Gastrocnemius medialis (tissue), 4 donors: ENCODE measurements around the gene CBARP. TPM values are rescaled to one million over a fixed set of nuclear protein-coding genes. Genes with fewer than 3 reads are reported as not detected.

Experiments used
- ATAC-seq, 2 donors: fragments of 150-250 bp; one replicate each; pipeline ENCODE4 v1.9.1; 2016
- DNase-seq, 2 donors: peaks; one replicate each; pipeline ENCODE4 v3.0.0-alpha.2; 2019
- H3K27ac ChIP-seq, 4 donors: fragments of 200-600 bp; sonication (generic); 1 replicate in 1 of 4; 2 replicates in 3 of 4; pipeline ENCODE4 v1.5.1; 2016 to 2018; ENCODE audit warnings: mild to moderate bottlenecking in 2 of 4, moderate library complexity in 1 of 4
- H3K27me3 ChIP-seq, 3 donors: fragments of 200-600 bp; sonication (generic) in 2 of 3; 1 replicate in 1 of 3; 2 replicates in 2 of 3; pipeline versions ENCODE4 v1.5.1 to v1.6.0; 2016 to 2019; ENCODE audit warnings: mild to moderate bottlenecking in 1 of 3, moderate library complexity in 1 of 3
- H3K36me3 ChIP-seq, 2 donors: fragments of 200-600 bp; sonication (generic) in 1 of 2; one replicate each; pipeline ENCODE4 v1.5.1; 2017 to 2018
- H3K4me1 ChIP-seq, 2 donors: fragments of 200-600 bp; sonication (generic) in 1 of 2; one replicate each; pipeline ENCODE4 v1.5.1; 2016 to 2017; ENCODE audit warnings: mild to moderate bottlenecking in 2 of 2
- H3K4me3 ChIP-seq, 4 donors: fragments of 200-600 bp; sonication (generic) in 3 of 4; 1 replicate in 1 of 4; 2 replicates in 3 of 4; pipeline ENCODE4 v1.5.1; 2016 to 2019; ENCODE audit warnings: mild to moderate bottlenecking in 2 of 4
- H3K9me3 ChIP-seq, 3 donors: fragments of 200-600 bp; sonication (generic) in 2 of 3; 1 replicate in 1 of 3; 2 replicates in 2 of 3; pipeline ENCODE4 v1.5.1; 2016 to 2019
- POLR2A ChIP-seq, 2 donors: fragments of 450-650 bp; IDR thresholded peaks; one replicate each; pipeline ENCODE4 v1.6.1; 2017; ENCODE audit warnings: antibody characterized with exemption in 2 of 2, mild to moderate bottlenecking in 2 of 2, moderate library complexity in 2 of 2
- in situ Hi-C, 4 donors: fragments of 200-750 bp; cut with MboI; loops; one replicate each; pipeline versions ENCODE4 v1.15.0 to v1.8.0; 2017; ENCODE audit warnings: low sequenced_read_pairs in 4 of 4
- intact Hi-C: fragments of 100-400 bp; cut with DNase I; formaldehyde crosslinking; loops from one replicate; pipeline ENCODE4 v1.15.1; 2023; ENCODE audit warnings: low total_unique reads
- total RNA-seq, 4 donors: library from RNA; depleted of rRNA; stranded (reverse); fragments of >200 nt; gene quantifications; one replicate each; pipeline versions ENCODE4 v1.1.0 to v1.2.3, GENCODE V29; 2016
- TF ChIP-seq, protein P1 (sequence below), 5 experiments: fragments of 450-650 bp in 3 of 5; fragments of 200-600 bp in 2 of 5; sonication (generic) in 2 of 5; IDR thresholded peaks in 4 of 5; conservative IDR thresholded peaks in 1 of 5; 1 replicate in 4 of 5; 2 replicates in 1 of 5; pipeline ENCODE4 v1.5.1; 2016 to 2019; ENCODE audit warnings: antibody characterized with exemption in 5 of 5, mild to moderate bottlenecking in 3 of 5, moderate library complexity in 3 of 5

The CBARP gene
- total RNA-seq, 4 donors from 2014 or later, result 0.10 to 1.3 (median 0.53) TPM

DNA sequence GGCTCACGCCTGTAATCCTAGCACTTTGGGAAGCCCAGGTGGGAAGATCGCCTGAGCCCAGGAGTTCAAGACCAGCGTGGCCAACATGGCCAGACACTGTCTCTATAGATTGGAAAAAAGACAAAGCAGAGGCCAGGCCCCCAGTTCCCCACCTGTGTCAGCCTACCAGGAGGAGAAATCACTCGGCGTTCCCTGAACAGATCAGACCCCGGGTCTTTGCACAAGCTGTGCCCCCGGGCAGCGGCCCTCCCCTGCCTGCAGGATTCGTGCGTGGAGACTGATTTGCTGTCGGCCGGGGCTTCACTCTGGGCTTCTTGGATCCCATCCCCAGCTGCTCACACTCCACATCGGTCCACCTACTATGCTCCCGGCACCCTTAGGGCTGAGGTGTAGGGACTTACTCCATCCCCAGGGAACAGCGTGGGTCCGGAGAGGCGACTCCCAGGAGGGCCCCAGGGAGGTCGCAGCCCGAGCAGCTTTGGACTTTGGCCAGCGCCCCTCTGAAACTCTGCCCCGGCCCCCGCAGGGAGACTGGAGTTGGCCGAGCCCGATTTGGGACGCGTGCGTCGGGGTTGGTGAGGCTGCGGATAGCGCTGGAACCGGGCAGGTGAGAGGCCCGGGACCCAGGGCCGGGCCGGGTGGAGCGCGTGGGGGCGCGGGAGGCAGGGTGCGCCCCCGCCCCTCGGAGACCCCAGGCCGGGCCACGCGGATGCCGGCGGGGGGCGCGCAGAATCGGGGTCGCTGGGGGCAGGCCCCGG lies 47.4 kb upstream of the CBARP start:
- no peaks in the 10 kb centered on the region for H3K9me3 ChIP-seq
- no peak for ATAC-seq
- intact Hi-C loops, result no loop called here
- no peak for DNase-seq
- H3K27me3 ChIP-seq, result peaks cover 44 to 58% (median 50%) of the 10 kb centered on the region in 3 donors
- in situ Hi-C loops, result no loop called here
- no peaks in the 10 kb centered on the region for H3K36me3 ChIP-seq
- TF ChIP-seq, protein P1, sequence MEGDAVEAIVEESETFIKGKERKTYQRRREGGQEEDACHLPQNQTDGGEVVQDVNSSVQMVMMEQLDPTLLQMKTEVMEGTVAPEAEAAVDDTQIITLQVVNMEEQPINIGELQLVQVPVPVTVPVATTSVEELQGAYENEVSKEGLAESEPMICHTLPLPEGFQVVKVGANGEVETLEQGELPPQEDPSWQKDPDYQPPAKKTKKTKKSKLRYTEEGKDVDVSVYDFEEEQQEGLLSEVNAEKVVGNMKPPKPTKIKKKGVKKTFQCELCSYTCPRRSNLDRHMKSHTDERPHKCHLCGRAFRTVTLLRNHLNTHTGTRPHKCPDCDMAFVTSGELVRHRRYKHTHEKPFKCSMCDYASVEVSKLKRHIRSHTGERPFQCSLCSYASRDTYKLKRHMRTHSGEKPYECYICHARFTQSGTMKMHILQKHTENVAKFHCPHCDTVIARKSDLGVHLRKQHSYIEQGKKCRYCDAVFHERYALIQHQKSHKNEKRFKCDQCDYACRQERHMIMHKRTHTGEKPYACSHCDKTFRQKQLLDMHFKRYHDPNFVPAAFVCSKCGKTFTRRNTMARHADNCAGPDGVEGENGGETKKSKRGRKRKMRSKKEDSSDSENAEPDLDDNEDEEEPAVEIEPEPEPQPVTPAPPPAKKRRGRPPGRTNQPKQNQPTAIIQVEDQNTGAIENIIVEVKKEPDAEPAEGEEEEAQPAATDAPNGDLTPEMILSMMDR (IDR thresholded peaks at IDR 0.05 in 4 of 5, conservative IDR thresholded peaks at IDR 0.05 in 1 of 5), result no peak
- no peak for TF ChIP-seq POLR2A (IDR thresholded peaks at IDR 0.05)
- H3K4me1 ChIP-seq, result peaks cover 0 to 6% of the 10 kb centered on the region in 2 donors
- no peak overlapping the region for H3K27ac ChIP-seq
- no peak overlapping the region for H3K4me3 ChIP-seq

DNA sequence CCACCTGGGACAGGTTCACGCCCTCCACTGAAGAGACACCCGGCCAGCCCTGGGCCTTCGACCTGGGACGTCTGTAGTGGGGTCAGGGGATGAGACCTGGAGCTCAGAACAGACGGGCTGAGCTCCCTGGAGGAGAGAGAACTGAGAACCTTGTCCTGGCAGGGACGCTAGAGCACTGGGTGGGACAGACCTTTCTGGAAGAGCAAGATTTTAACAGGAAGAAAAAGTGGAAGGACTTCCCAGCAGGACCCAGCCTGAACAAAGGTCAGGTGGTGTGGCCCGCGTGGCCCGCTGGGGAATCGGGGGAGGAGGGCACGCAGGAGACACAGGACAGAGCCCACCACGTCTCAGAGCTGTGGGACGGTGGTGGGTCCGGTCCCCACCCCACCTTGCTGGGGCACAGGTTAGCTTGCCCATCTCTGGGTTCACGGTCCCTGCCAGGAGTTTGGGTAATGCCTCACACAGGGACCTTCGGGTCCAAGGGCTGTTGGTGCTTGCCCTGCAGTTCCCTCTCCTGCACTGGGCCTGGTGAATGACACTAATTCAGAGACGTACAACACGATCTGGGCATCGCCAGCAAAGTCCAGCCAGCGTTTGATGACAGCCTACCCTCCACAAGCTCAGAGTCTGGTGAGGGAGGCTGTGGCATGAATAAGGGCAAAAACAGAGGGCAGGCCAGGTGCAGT lies 46.6 kb upstream of the CBARP start:
- DNase-seq (no peak), ATAC-seq (no peak)
- intact Hi-C loops, result no loop called here
- Histone ChIP-seq H3K4me1 (peaks cover 2 to 6% of the 10 kb centered on the region in 2 donors), H3K36me3 (peaks cover 0 to under 1% of the 10 kb centered on the region in 2 donors), H3K27me3 (peaks cover 44 to 51% (median 46%) of the 10 kb centered on the region in 3 donors), H3K9me3 (no peaks in the 10 kb centered on the region), H3K4me3 (no peak overlapping the region), H3K27ac (no peak overlapping the region)
- in situ Hi-C loops, result no loop called here
- no peak for TF ChIP-seq POLR2A (IDR thresholded peaks at IDR 0.05)
- TF ChIP-seq, protein P1 (IDR thresholded peaks at IDR 0.05 in 4 of 5, conservative IDR thresholded peaks at IDR 0.05 in 1 of 5), result no peak

DNA sequence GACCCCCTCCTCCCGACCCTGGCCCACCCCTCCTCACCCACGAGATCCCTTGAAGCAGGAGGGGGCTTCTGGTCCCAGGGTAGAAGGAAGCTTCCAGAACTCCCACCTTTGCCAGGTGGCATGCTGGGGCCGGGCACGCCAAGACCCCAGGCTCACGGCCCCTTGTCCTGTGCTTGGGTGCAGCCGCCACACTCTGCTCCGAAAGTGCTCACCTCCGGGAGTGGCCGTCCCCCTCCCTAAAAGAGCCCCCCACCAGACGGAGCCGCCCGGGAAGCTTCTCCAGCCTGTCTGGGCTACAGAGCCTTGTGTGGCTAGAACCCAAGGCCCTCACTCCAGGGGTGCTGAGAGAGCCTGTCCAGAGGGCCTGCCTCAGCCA lies 46.1 kb upstream of the CBARP start:
- no peak overlapping the region for H3K27ac ChIP-seq
- intact Hi-C loops, result no loop called here
- peaks cover 2 to 6% of the 10 kb centered on the region in 2 donors for H3K4me1 ChIP-seq
- no peak for TF ChIP-seq POLR2A (IDR thresholded peaks at IDR 0.05)
- TF ChIP-seq, protein P1 (IDR thresholded peaks at IDR 0.05 in 4 of 5, conservative IDR thresholded peaks at IDR 0.05 in 1 of 5), result no peak
- no peaks in the 10 kb centered on the region for H3K9me3 ChIP-seq
- H3K27me3 ChIP-seq, result peaks cover 44 to 49% (median 45%) of the 10 kb centered on the region in 3 donors
- in situ Hi-C loops, result no loop called here
- no peak overlapping the region for H3K4me3 ChIP-seq
- peaks cover 0 to 6% of the 10 kb centered on the region in 2 donors for H3K36me3 ChIP-seq
- DNase-seq (no peak), ATAC-seq (no peak)

DNA sequence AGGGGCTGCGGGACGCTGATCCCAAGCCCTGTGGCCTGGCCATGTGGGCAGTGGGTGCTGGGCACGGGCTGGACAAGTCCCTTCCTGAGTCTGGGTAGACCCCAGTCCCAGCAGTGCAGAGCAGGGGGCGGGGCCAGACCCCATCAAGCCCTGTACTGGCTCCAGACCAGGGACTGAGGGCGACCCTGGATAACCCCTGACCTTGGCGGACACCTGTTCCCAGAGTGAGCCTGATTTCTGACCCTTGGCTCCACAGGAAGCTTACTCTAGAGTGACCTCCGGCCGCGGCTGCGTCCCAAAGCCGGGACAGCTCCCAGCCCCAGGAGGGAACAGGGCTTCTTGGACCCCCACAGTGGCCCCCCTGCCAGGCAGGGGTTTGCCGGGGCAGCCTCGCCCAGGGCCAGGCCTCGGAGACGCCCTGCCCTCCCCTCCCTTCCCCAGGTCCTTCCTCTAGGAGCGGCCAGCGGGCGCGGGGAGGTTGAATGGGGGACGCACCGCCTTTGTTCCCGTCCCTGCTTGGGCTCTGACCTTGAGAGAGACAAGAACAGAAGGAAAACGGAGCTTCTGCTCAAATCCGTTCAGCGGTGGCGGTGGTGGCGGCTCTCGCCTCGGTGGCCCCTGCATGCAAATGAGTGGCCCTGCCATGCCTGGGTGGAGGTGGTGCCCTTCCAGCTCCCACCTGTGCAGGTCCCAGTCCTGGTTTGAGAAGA lies 45.6 kb upstream of the CBARP start:
- Histone ChIP-seq H3K4me3 (no peak overlapping the region), H3K27ac (no peak overlapping the region), H3K9me3 (no peaks in the 10 kb centered on the region), H3K27me3 (peaks cover 44 to 46% (median 45%) of the 10 kb centered on the region in 3 donors), H3K36me3 (peaks cover 0 to 9% of the 10 kb centered on the region in 2 donors), H3K4me1 (peaks cover 2 to 6% of the 10 kb centered on the region in 2 donors)
- TF ChIP-seq, protein P1 (IDR thresholded peaks at IDR 0.05 in 4 of 5, conservative IDR thresholded peaks at IDR 0.05 in 1 of 5), result no peak
- TF ChIP-seq POLR2A (IDR thresholded peaks at IDR 0.05), result no peak
- in situ Hi-C loops (no loop called here), intact Hi-C loops (no loop called here)
- no peak for DNase-seq
- no peak for ATAC-seq
